SJSA1 (cell line): ENCODE measurements around the gene CBX8. TPM values are rescaled to one million over a fixed set of nuclear protein-coding genes. Genes with fewer than 3 reads are reported as not detected.

Source experiments
- total RNA-seq: library from RNA; depleted of rRNA; stranded (reverse); fragments of >200 nt; shearing (Covaris generic); gene quantifications from 2 replicates; pipeline ENCODE4 v1.2.3, GENCODE V29; 2014; rRNA removed

The CBX8 gene
- total RNA-seq, 1 experiment from 2014 or later, result 21.0 TPM

Other genes starting within 250 kb of the CBX8 start
- not detected in 2 replicates for gene RBFOX3, start 186.0 kb downstream of the CBX8 start, total RNA-seq
- not detected in 2 replicates for gene ENPP7, start 66.1 kb downstream of the CBX8 start, total RNA-seq
- gene CBX2, start 18.9 kb downstream of the CBX8 start, total RNA-seq, result 13.6 and 16.7 TPM in 2 replicates
- gene CBX4, start 42.4 kb upstream of the CBX8 start, total RNA-seq, result 52.1 and 53.3 TPM in 2 replicates
- gene TBC1D16, start 238.8 kb upstream of the CBX8 start, total RNA-seq, result 39.5 and 42.0 TPM in 2 replicates
- 2.2 TPM in 1 of 2 replicates, not detected in the other for gene CCDC40, start 239.6 kb upstream of the CBX8 start, total RNA-seq